Hematopoietic multipotent progenitor cell (in vitro differentiated cells): Measurements from ENCODE around the gene PDGFA. TPM values are rescaled to one million over a fixed set of nuclear protein-coding genes. Genes with fewer than 3 reads are reported as not detected.
A peak's percentile ranks its signal among the peaks of the same experiment; 100 is the strongest.

Experiments used
- DNase-seq, 3 donors: peaks; one replicate each; pipeline ENCODE4 v3.0.0-alpha.2; 2011 to 2015; ENCODE audit warnings: low read depth in 2 of 3, low spot score in 2 of 3
- total RNA-seq: library from RNA; depleted of rRNA; stranded (reverse); fragments of >200 nt; gene quantifications from one replicate; pipeline ENCODE4 v1.2.3, GENCODE V29; 2012

PDGFA gene
- total RNA-seq, 1 donor, result 1.1 TPM

GRCh38 chr7:464454-465401 is 54.9 kb downstream of the PDGFA start:
- no peak for DNase-seq

GRCh38 chr7:463817-464453 is 55.7 kb downstream of the PDGFA start:
- no peak for DNase-seq

DNA sequence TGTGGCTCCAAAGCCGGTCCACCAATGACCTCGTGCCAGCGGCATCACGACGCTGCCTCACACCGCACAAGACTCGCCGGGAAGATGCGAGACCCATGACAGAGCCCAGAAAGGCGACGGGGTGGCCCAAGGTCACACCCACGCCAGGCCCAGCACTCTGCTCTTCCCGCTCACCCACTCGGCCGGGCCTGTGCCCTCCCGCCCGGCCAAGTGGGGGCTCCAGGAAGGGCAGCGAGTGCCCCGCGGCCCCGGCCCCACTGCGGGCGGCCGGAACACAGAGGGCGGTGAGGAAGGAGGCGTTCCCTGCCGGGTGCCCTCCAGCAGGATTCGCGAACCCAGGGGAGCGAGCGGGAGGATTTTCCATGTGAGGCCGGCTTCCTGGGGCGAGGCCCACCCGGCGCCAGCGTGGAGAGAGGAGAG is 56.3 kb downstream of the PDGFA start:
- DNase-seq, result no peak

- DNase-seq, result no peak
Observed at GRCh38 chr7:462173-463103, 57.2 kb downstream of the PDGFA start.

DNA sequence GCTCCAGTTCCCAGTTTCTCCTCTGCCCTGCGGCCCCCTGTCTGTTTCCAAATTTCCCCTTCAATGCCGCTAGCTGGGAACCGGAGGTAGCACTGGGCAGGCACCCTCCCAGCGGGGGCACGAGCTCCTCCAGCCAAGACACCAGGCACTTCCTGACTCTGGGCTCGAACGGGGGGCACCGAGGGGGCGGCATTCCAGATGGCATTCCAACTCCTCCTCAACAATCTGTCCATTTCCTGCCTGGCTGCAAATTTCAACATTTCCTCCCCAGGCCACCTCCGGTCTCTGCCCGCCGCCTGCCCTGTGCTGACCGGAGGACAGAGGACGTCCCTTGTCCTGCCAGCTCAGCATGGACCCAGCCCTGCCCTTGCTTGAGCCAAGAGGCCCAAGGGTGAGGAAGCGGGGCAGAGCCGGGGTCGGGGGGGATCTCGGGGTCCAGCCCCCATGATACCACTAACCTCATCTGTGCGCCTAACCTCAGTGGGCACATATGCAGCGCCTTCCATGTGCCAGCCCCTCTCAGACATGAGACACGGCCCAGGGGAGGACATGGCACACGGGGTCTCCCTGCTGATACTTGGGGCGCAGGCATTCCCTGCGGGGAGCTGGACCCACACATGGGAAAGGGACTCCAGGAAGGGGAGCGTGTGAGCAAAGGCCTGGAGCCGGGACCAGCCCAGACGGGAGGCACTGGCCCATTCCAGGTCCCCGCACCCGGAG is 58.0 kb downstream of the PDGFA start:
- DNase-seq, result no peak

DNA sequence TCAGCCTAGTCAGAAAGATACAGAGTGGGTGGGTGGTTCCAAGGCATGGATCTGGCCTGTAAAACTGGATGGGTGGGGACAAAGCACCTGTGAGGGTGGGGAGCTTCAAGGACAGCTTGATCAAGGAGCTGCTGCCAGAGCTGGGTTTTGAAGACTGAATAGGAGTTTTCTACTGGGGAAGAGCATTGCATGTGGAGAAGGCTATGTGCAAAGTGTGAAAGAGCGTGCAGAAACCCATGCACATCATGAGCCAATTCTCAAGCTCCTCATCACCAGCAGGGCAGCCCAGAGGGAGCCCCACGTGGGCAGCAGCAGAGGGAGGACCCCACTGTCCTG is 58.6 kb downstream of the PDGFA start:
- no peak for DNase-seq

- DNase-seq, result no peak
Observed at GRCh38 chr7:460374-461116, 59.1 kb downstream of the PDGFA start.

DNA sequence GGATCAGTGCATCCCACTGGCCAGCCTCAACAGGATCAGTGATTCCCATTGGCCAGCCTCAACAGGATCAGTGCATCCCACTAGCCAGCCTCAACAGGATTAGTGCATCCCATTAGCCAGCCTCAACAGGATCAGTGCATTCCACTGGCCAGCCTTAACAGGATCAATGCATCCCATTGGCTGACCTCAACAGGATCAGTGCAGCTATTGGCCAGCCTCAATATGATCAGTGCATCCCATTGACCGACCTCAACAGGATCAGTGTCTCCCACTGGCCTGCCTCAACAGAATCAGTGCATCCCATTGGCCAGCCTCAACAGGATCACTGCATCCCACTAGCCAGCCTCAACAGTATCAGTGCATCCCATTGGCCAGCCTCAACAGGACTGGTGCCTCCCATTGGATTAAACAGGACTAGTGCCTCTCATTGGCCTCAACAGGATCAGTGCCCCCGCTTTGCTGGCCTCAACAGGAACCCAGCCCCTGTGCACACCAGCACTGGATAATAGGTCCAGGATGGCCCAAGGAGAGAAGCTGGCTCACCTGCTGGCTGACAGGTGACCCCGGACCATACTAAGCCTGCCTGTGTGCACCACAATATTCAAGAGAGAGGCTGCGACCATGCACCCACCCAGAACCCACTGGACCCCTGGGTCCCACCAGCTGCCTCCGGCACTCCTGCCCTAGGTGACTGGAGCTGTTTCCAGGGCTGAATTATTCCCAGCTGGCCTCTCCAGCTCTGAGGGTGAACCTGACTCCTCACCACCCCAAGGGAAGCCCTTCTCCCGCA is 59.9 kb downstream of the PDGFA start:
- no peak for DNase-seq

GRCh38 chr7:458511-459245 is 61.0 kb downstream of the PDGFA start:
- DNase-seq, result no peak

DNA sequence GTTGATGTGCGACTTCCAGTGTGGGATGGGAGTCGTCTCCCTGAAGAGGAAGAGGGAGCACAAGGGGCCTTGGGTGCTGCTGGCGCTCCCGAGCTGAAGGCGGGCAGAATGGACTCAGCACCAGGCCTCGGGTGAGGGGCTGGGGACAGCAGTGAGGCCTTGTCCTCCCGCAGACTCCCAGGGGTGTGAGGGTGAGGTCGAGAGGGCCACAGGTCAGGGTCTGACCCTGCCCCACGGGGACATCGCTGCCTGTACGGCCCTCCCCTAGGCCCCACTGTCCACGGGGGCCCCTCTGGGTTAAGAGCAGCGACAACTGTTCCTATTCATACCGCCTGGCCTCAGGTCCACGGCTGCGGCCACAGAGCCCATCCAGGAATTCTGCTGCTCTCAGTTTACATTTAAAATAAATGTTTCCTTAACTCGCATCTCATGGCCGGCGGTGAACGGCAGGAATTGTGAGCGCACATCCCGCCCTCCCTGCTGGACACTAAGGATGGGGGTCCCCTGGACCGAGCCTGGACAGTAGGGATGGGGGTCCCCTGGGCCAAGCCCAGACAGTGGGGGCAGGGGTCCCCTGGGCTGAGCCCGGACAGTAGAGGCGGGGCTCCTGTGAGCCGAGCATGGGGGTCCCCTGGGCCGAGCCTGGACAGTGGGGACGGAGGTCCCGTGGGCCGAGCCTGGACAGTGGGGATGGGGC is 61.7 kb downstream of the PDGFA start:
- DNase-seq, result no peak

- DNase-seq, result no peak
Observed at GRCh38 chr7:455110-455928, 64.3 kb downstream of the PDGFA start.

DNA sequence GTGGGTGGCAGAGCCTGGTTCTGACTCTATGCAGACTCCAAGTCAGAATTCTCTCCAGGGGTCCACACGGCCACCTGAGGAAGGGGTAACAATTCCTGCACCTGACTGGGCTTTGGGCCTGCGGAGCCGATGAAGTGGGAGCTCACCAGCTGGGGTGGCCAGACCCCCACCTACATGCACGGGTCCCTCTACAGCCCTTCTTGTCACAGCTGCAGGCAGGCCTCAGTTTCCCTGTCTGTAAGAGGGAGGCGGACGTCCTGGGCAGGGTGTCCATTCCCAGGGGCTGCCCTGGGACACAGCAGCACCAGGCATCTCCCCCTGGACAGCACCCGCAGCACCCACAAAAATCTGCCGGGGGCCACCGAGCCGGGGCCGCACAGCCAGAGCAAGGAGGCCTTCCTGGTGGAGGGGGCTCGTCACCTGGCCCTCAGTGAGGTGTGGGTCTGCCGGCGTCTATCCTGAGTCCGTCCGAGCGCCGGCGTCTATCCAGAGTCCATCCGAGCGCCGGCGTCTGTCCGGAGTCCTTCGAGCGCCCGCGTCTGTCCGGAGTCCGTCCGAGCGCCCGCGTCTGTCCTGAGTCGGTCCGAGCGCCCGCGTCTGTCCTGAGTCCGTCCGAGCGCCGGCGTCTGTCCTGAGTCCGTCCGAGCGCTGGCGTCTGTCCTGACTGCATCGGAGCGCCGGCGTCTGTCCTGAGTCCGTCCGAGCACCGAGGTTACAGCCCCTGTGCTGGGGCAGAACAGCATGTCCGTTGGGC is 65.1 kb downstream of the PDGFA start:
- no peak for DNase-seq

DNA sequence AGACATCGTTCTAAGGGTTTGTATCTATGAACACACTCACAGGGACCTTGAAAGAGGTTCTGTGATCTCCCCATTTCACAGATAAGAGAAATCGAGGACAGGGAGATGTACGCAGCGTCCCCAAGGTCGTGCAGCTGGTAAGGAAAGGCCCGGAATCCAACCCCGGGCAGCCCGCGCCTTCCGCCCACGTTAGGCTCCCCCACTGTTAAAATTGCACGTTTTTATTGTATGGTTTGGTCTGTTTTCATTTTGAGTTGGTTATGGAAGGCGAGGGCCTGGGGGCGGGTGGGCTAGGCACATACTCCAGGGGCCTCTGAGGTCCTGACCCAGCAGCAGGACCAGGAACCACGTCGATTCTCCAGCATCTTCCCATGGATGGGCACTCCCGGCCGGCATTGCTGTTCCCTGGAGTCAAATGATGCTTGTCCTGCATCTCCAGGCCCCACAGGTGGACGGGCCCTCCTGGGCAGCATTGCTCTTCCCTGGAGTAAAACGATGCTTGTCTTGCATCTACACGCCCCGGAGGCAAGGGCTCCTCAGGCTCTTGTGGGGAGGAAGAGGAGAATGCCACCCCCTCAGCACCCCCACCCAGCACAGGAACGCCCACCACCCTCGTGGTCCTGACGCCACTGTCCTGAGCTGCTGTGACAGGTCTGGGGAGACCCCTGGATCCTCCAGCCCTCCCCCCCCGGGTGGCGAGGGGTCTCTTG is 65.9 kb downstream of the PDGFA start:
- DNase-seq, result no peak

DNA sequence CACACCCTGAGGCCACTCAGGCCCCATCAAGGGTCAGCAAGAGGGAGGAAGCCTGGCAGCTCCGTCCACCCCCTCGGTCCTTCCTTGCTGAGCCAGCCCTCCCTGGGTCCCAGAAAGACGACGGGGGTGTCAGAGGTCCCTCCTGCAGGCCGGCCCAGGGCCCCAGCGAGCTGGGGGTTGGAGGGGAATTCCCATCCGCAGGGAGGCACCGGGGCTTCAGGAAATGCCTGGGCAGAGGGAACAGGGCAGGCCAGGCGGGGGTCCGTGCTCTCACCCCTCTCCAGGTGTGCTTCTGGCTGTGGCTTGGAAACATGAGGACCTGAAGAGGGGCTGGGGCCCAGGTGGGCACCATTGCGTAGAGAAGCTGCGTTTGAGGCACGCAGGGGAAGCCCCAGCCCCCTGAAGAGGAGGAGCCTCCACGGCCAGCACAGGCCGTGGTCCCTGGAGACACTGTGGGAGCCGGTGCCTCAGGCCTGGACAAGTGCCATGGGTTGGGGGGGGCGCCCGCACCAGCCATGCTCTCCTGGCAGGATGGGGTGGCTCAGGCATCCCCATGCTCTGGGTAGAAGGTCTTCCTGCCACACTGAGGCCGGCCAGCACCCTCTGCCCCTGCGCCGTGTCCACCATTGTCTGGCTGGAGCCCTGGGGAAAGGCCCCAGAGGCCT is 66.7 kb downstream of the PDGFA start:
- DNase-seq, result no peak

- DNase-seq, result peak in 2 of 3 donors; percentile 14 to 28
Observed at GRCh38 chr7:452226-452751, 67.4 kb downstream of the PDGFA start.
